ENCODE data around the gene WDR6.
A peak's percentile ranks its signal among the peaks of the same experiment; 100 is the strongest.

DNA sequence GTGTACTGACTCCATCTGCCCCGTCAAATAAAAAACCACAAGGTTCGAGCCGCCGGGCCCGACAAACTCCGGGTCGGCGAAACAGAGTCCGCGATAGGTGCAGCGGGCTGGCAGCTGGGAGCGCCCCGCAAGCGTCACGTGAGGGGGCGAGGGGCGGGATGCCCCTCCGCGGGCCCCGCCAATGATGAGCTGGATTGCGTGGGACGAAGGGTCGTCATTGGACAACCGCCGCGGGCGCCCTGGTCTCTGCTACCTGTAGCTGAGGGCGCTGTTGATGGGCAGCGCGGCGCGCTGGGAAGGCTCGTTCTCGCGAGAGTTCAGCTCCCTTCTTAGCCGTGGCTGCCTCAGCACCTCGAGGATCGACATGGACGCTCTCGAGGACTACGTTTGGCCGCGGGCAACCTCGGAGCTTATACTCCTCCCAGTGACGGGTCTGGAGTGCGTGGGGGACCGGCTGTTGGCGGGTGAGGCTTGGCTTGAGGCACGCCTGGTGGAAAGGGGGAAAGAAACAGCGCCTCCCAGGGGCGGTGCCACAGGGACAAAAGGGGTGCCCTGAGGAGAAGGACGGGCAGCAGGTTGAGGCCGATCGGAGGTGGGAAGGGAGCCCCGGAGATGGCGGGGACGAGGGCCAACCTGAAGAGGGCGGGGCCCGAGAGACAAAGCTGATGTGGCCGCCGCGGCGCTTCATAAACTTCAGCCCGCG, at the start of gene WDR6:
- peak; percentile 68 for TF ChIP-seq CTCF (IDR thresholded peaks at IDR 0.05; ENCODE audit: borderline replicate concordance, extremely low read depth, low read length, poor library complexity, severe bottlenecking)
- no peak for TF ChIP-seq EZH2 (IDR thresholded peaks at IDR 0.05; ENCODE audit: borderline replicate concordance, low read depth, low read length, severe bottlenecking)
